ENCODE results near the gene ERICH3.
A peak's percentile ranks its signal among the peaks of the same experiment; 100 is the strongest.

ERICH3 gene

GRCh38 chr1:74673351-74674111, at the start of gene ERICH3:
ERICH3 (minus strand) TSS chr1:74673792; CDS start chr1:74673519, 273 bp downstream.
- no peak for FAIRE-seq

- FAIRE-seq, result no peak
Measured at GRCh38 chr1:74717626-74718025, 44.0 kb upstream of the ERICH3 start.

GRCh38 chr1:74716822-74717221, 43.2 kb upstream of the ERICH3 start:
- FAIRE-seq, result no peak

- FAIRE-seq, result no peak
Measured at GRCh38 chr1:74715806-74716205, 42.2 kb upstream of the ERICH3 start.

GRCh38 chr1:74715236-74715502, 41.6 kb upstream of the ERICH3 start:
- FAIRE-seq, result no peak

GRCh38 chr1:74714429-74715235, 41.0 kb upstream of the ERICH3 start:
- FAIRE-seq, result no peak

GRCh38 chr1:74713849-74714248, 40.3 kb upstream of the ERICH3 start:
- FAIRE-seq, result no peak

GRCh38 chr1:74712881-74713280, 39.3 kb upstream of the ERICH3 start:
- no peak for FAIRE-seq

GRCh38 chr1:74703386-74704182, 30.0 kb upstream of the ERICH3 start:
- no peak for FAIRE-seq

GRCh38 chr1:74699331-74699730, 25.7 kb upstream of the ERICH3 start:
- FAIRE-seq, result no peak

GRCh38 chr1:74697832-74698231, 24.2 kb upstream of the ERICH3 start:
- FAIRE-seq, result no peak

- FAIRE-seq, result no peak
Measured at GRCh38 chr1:74693473-74693872, 19.9 kb upstream of the ERICH3 start.

GRCh38 chr1:74690909-74691308, 17.3 kb upstream of the ERICH3 start:
- FAIRE-seq, result no peak

GRCh38 chr1:74690364-74690696, 16.7 kb upstream of the ERICH3 start:
- no peak for FAIRE-seq

- FAIRE-seq, result peak; percentile 71
Measured at GRCh38 chr1:74689621-74690363, 16.2 kb upstream of the ERICH3 start.

GRCh38 chr1:74686928-74687327, 13.3 kb upstream of the ERICH3 start:
- no peak for FAIRE-seq

GRCh38 chr1:74684301-74684700, 10.7 kb upstream of the ERICH3 start:
- no peak for FAIRE-seq

- no peak for FAIRE-seq
Measured at GRCh38 chr1:74683656-74684055, 10.1 kb upstream of the ERICH3 start.

GRCh38 chr1:74681851-74682250, 8.3 kb upstream of the ERICH3 start:
- FAIRE-seq, result no peak

- no peak for FAIRE-seq
Measured at GRCh38 chr1:74681449-74681848, 7.9 kb upstream of the ERICH3 start.

- no peak for FAIRE-seq
Measured at GRCh38 chr1:74681001-74681400, 7.4 kb upstream of the ERICH3 start.

- FAIRE-seq, result no peak
Measured at GRCh38 chr1:74679811-74680210, 6.2 kb upstream of the ERICH3 start.

- no peak for FAIRE-seq
Measured at GRCh38 chr1:74677926-74678325, 4.3 kb upstream of the ERICH3 start.
